ENCODE measurements around the gene LYZL6. TPM values are rescaled to one million over a fixed set of nuclear protein-coding genes. Genes with fewer than 3 reads are reported as not detected.
A peak's percentile ranks its signal among the peaks of the same experiment; 100 is the strongest.

Gene LYZL6
- total and polyA plus RNA-seq, 4 donors: not detected

DNA sequence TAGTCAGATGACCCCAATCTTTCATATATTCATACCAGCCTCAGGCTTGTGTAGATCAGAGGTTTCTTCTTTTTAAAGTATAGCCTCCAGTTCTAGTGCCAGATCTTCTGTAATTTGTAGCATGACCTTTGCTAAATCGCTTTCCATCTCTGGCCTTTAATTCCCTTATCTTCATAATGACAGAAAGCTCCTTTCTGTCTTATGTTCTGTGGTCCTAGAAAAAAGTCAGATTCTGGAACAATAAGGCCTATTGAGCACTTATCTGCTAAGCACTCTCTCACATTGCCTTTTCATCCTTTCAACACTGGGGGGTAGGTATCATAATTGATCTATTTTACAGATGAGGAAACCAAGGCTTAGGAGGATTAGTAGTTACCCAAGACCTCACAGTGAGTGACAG is 28.6 kb upstream of the LYZL6 start:
- DNase-seq (no peak), ATAC-seq (ENCODE audit: insufficient read depth, low FRiP score) (no peak)
- Histone ChIP-seq H3K4me1 (ENCODE audit: control insufficient read depth in 5 of 5, insufficient read depth in 5 of 5, low read length in 5 of 5) (peaks cover 0 to 3% (median 2%) of the 10 kb centered on the region in 5 donors), H3K27me3 (ENCODE audit: control insufficient read depth in 3 of 3, insufficient read depth in 3 of 3, low read length in 2 of 3) (no peaks in the 10 kb centered on the region), H3K27ac (ENCODE audit: low read depth in 1 of 2, low read length in 1 of 2) (no peak overlapping the region), H3K9ac (ENCODE audit: insufficient read depth in 1 of 2, low read length in 2 of 2) (no peak overlapping the region), H3K9me3 (ENCODE audit: control insufficient read depth in 4 of 4, insufficient read depth in 3 of 4, low read length in 3 of 4) (no peaks in the 10 kb centered on the region), H3K36me3 (ENCODE audit: control insufficient read depth in 4 of 4, insufficient read depth in 4 of 4, low read length in 4 of 4) (no peaks in the 10 kb centered on the region), H3K4me3 (no peak overlapping the region)
- WGBS, 2 donors: 91% methylated on average over 1 of the region's 1 CpG
- TF ChIP-seq, protein P1, sequence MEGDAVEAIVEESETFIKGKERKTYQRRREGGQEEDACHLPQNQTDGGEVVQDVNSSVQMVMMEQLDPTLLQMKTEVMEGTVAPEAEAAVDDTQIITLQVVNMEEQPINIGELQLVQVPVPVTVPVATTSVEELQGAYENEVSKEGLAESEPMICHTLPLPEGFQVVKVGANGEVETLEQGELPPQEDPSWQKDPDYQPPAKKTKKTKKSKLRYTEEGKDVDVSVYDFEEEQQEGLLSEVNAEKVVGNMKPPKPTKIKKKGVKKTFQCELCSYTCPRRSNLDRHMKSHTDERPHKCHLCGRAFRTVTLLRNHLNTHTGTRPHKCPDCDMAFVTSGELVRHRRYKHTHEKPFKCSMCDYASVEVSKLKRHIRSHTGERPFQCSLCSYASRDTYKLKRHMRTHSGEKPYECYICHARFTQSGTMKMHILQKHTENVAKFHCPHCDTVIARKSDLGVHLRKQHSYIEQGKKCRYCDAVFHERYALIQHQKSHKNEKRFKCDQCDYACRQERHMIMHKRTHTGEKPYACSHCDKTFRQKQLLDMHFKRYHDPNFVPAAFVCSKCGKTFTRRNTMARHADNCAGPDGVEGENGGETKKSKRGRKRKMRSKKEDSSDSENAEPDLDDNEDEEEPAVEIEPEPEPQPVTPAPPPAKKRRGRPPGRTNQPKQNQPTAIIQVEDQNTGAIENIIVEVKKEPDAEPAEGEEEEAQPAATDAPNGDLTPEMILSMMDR (IDR thresholded peaks at IDR 0.05; ENCODE audit: control extremely low read depth, extremely low read depth): no peak

DNA sequence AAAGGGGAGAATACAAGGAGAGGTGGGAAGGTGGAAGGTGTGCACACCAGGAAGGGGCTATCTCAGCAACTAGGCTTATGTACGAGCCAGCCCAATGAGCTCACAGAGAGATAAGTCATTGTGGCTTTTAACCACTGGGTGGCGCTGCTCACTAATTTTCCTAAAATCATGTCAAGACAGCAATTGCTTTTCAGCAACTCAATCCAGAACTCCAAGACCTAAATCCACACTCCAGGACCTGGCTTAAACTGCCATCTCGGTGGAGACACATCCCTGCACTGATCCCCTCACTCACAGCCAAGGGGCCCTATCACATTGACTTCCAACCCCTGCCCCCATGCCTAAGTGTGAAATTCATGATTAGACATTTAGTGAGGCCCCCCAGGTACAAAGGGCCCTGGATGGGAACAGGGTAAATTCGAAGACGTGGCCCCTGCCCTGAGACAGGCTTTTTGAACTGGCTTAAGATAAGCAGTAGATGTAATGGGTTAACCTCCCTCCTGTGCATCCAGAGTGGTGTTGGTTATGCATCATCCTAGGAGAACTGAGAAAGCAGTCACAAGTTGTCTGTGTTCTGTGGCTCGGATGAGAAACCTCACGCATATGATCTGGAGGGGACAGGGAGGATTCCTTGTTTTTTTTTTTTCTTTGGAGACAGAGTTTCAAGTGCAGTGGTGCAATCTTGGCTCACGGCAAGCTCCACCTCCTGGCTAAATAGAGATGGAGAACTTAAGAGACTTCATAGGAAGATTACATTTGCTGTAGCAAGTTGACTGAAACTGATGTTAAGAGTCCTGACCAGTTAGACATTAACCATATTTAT is 26.3 kb upstream of the LYZL6 start:
- Histone ChIP-seq H3K27ac (ENCODE audit: low read depth in 1 of 2, low read length in 1 of 2) (no peak overlapping the region), H3K27me3 (ENCODE audit: control insufficient read depth in 3 of 3, insufficient read depth in 3 of 3, low read length in 2 of 3) (no peaks in the 10 kb centered on the region), H3K4me3 (no peak overlapping the region), H3K4me1 (ENCODE audit: control insufficient read depth in 5 of 5, insufficient read depth in 5 of 5, low read length in 5 of 5) (peaks cover 0 to 3% (median 2%) of the 10 kb centered on the region in 5 donors), H3K9me3 (ENCODE audit: control insufficient read depth in 4 of 4, insufficient read depth in 3 of 4, low read length in 3 of 4) (no peaks in the 10 kb centered on the region), H3K36me3 (ENCODE audit: control insufficient read depth in 4 of 4, insufficient read depth in 4 of 4, low read length in 4 of 4) (no peaks in the 10 kb centered on the region), H3K9ac (ENCODE audit: insufficient read depth in 1 of 2, low read length in 2 of 2) (no peak overlapping the region)
- 31 to 41% methylated on average over 8 of the region's 8 CpGs for WGBS, 2 donors
- DNase-seq (peak; percentile 83 to 91 (median 87)), ATAC-seq (ENCODE audit: insufficient read depth, low FRiP score) (peak; percentile 41)
- TF ChIP-seq, protein P1 (IDR thresholded peaks at IDR 0.05; ENCODE audit: control extremely low read depth, extremely low read depth): peak; percentile 91

DNA sequence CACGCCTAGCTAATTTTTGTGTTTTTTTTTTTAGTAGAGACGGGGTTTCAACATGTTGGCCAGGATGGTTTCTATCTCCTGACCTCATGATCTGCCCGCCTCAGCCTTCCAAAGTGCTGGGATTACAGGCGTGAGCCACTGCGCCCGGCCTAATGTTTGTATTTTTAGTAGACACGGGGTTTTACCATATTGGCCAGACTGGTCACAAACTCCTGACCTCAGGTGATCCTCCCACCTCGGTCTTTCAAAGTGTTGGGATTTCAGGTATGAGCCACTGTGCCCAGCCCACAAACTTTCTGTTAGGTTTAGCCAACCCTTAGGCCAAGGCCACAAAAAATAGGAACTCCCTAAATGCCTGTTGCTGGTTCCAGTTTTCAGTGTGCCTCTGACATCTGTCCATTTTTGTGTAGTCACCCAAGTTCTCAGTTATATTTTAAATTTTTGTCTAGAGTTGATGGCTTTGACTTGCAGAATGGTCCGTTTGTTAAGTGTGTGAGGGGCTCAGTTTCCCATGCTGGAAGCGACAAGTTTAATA is 25.1 kb upstream of the LYZL6 start:
- TF ChIP-seq, protein P1 (IDR thresholded peaks at IDR 0.05; ENCODE audit: control extremely low read depth, extremely low read depth): no peak
- no peak overlapping the region for H3K27ac ChIP-seq (ENCODE audit: low read depth in 1 of 2, low read length in 1 of 2)
- 84 to 88% methylated on average over 10 of the region's 10 CpGs for WGBS, 2 donors
- H3K9me3 ChIP-seq (ENCODE audit: control insufficient read depth in 4 of 4, insufficient read depth in 3 of 4, low read length in 3 of 4): no peaks in the 10 kb centered on the region
- DNase-seq: no peak
- no peak overlapping the region for H3K9ac ChIP-seq (ENCODE audit: insufficient read depth in 1 of 2, low read length in 2 of 2)
- ATAC-seq (ENCODE audit: insufficient read depth, low FRiP score): no peak
- peaks cover 0 to 3% (median 0%) of the 10 kb centered on the region in 5 donors for H3K4me1 ChIP-seq (ENCODE audit: control insufficient read depth in 5 of 5, insufficient read depth in 5 of 5, low read length in 5 of 5)
- no peak overlapping the region for H3K4me3 ChIP-seq
- no peaks in the 10 kb centered on the region for H3K36me3 ChIP-seq (ENCODE audit: control insufficient read depth in 4 of 4, insufficient read depth in 4 of 4, low read length in 4 of 4)
- H3K27me3 ChIP-seq (ENCODE audit: control insufficient read depth in 3 of 3, insufficient read depth in 3 of 3, low read length in 2 of 3): no peaks in the 10 kb centered on the region

Measured in lung (tissue), 12 donors.